ENCODE data around the gene SEL1L3.

The SEL1L3 gene

DNA sequence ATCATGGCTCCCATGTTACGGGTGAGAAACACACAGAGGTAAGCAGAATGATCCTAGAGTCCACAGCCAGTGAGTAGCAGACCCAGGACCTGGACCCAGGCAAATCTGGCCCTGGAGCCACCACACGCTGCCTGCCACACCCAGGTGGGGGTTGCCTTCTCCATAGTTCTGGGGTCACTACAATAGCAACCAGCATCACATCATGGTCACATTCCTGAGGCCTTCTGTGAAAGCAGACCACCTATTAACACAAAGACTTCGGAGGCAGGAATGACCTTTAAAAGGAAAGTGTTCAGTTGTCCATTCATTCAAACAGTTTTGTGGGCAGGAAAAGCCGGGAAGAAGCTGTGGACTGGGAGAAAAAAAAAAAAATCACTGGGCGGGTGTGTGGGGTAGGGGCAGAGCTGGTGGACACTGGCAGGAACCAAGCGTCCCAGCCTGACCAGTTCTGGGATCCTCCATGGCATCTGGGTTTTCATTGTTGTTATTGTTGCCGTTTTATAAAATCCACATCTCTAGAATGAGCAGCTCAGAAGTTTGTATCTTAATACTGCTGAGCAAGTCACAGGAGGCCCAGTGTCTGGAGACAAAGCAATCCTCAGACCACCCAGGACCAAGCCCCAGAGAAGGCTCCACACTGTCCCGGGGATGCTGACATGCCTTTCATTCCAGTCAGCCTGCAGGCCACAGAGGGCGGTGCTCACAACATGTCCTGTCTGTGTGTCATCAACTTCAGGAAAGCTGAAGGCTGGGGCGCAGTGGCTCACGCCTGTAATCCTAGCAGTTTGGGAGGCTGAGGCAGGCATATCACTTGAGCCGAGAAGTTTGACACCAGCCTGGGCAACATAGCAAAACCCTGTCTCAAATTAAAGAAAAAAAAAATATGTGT lies 67.0 kb downstream of the SEL1L3 start:
- no peak overlapping the region for H3K4me3 ChIP-seq (ENCODE audit: low read depth, low read length)
- DNase-seq (ENCODE audit: low read depth) = no peak
- TF ChIP-seq, protein P1, sequence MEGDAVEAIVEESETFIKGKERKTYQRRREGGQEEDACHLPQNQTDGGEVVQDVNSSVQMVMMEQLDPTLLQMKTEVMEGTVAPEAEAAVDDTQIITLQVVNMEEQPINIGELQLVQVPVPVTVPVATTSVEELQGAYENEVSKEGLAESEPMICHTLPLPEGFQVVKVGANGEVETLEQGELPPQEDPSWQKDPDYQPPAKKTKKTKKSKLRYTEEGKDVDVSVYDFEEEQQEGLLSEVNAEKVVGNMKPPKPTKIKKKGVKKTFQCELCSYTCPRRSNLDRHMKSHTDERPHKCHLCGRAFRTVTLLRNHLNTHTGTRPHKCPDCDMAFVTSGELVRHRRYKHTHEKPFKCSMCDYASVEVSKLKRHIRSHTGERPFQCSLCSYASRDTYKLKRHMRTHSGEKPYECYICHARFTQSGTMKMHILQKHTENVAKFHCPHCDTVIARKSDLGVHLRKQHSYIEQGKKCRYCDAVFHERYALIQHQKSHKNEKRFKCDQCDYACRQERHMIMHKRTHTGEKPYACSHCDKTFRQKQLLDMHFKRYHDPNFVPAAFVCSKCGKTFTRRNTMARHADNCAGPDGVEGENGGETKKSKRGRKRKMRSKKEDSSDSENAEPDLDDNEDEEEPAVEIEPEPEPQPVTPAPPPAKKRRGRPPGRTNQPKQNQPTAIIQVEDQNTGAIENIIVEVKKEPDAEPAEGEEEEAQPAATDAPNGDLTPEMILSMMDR (IDR thresholded peaks at IDR 0.05; ENCODE audit: low read depth, low read length, missing control alignments) = no peak

DNA sequence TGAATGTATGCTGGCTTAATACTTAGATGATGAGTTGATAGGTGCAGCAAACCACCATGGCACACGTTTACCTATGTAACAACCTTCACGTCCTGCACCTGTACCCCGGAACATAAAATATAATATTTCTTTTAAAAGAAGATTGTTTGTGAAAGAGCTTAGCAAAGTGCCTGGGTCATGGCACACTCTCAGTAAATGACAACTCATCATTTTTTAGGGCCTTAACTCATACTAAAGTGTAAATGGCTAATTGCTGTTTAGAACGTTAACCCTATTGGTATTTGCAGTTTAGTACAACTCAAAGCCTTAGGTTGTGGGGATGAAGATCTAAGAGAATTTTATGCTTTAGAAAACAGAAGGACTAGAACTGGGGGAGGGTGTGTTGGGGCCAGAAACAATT lies 67.7 kb downstream of the SEL1L3 start:
- no peak for DNase-seq (ENCODE audit: low read depth)
- H3K4me3 ChIP-seq (ENCODE audit: low read depth, low read length) = no peak overlapping the region
- TF ChIP-seq, protein P1 (IDR thresholded peaks at IDR 0.05; ENCODE audit: low read depth, low read length, missing control alignments) = no peak

DNA sequence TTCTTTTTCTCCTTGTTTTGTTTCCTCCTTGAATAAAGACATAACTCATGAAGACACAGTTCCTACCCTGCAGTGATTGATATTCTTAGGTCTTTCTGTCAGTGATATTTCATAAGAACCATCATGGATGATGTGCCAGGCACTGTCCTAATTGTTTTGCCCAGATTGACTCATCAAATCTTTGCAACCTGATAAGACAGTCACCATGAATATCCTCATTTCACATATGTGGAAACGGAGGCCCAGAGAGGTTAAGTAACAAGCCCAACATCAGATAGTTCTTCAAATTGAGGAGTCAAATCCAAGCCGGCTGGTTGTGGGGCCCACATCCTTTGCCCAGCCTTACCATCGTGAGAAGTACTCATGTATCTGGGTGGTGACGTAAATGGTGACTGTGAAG lies 69.9 kb downstream of the SEL1L3 start:
- no peak overlapping the region for H3K4me3 ChIP-seq (ENCODE audit: low read depth, low read length)
- TF ChIP-seq, protein P1 (IDR thresholded peaks at IDR 0.05; ENCODE audit: low read depth, low read length, missing control alignments) = no peak
- DNase-seq (ENCODE audit: low read depth) = no peak

DNA sequence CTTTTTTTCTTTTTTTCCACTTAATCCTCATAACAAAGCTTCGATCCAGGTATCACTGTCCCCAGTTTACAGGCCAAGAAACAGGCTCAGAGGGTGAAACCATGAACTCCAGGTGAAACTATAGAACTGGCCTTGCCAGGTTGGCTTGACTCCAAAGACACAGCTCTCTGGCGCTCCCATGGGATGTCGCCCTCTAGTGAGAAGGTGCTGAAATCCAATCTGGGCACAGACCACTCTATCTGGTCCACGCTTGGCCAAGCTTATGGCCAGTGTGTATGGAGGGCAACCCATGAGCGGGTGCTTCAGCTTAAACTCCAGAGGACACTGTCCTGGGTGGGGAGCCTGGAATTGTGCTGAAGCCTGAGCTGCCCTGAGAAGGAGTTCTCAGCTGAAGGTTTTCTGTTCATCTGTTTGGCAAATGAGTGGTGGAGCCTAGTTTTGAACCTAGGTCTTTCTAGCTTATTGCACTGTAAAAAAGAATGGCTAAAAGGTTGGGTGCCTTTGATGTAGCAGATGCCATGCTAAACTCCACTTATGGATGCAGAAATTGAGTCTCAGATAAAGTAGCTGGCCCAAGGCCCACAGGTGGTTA lies 70.5 kb downstream of the SEL1L3 start:
- no peak overlapping the region for H3K4me3 ChIP-seq (ENCODE audit: low read depth, low read length)
- TF ChIP-seq, protein P1 (IDR thresholded peaks at IDR 0.05; ENCODE audit: low read depth, low read length, missing control alignments) = peak; percentile 53
- DNase-seq (ENCODE audit: low read depth) = no peak

DNA sequence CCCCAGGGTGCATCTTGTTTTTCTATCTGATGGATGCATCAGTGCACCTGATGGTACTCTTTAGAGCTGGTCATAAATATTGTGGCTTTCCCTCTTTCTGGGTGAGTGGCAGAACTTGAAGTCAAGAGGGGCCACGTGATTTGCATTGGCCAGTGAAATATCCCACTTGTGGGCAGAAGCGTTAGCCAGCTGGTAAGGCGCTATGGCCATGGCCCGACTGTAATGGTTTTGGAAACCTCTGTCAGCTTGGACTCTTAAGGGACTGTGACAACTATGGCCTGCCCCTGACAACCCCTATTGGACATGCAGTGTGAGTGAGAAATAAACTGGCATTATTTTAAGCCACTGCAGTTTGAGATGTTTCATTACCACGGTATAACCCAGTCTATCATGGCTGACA lies 72.8 kb downstream of the SEL1L3 start:
- no peak overlapping the region for H3K4me3 ChIP-seq (ENCODE audit: low read depth, low read length)
- DNase-seq (ENCODE audit: low read depth) = no peak
- TF ChIP-seq, protein P1 (IDR thresholded peaks at IDR 0.05; ENCODE audit: low read depth, low read length, missing control alignments) = no peak

DNA sequence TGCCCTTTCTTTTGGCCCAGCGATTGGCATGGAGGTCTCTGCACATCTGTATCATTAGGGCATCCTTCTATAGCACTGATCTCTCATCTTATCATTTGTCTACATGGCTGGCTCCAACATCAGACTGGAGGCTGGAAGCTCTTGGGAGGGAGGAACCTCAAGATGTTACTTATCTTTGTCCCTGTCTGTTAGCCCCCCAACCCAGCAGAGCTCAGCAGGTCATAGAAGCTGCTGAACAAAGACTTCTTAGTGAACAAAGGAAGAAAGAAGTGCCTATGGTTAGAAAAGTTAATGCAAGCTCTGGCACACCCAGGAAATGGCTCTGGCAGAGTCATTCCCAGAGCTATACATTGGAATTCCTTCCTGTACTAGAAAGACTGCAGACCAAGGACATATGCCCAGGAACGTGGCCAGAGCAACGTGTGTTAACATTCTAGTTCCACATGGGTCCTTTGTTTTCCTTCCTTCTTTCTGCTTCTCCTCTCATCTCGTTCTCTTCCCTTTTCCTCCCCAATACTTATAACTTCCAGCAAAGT lies 74.0 kb downstream of the SEL1L3 start:
- TF ChIP-seq, protein P1 (IDR thresholded peaks at IDR 0.05; ENCODE audit: low read depth, low read length, missing control alignments) = no peak
- DNase-seq (ENCODE audit: low read depth) = no peak
- H3K4me3 ChIP-seq (ENCODE audit: low read depth, low read length) = no peak overlapping the region

Data from GM12864 (cell line).